Mesendoderm (in vitro differentiated cells): Measurements from ENCODE around the gene RAD50. TPM values are rescaled to one million over a fixed set of nuclear protein-coding genes. Genes with fewer than 3 reads are reported as not detected.
A peak's percentile ranks its signal among the peaks of the same experiment; 100 is the strongest.
"Not testable (repeated sequence)": the region's sequence is repeated elsewhere in the genome, so short reads cannot be mapped to it uniquely, and the experiment has no call there.

Experiments
- DNase-seq: peaks from one replicate; pipeline ENCODE4 v3.0.0; 2013
- H2AK5ac ChIP-seq: 2 replicates; pipeline ENCODE4 v1.6.1; 2013; ENCODE audit warnings: low read length, inconsistent platforms
- H2BK120ac ChIP-seq: 2 replicates; pipeline ENCODE4 v1.6.1; 2013; ENCODE audit warnings: low read depth, mild to moderate bottlenecking, low read length, moderate library complexity, mixed read lengths
- H2BK15ac ChIP-seq: replicated peaks from 2 replicates; pipeline ENCODE4 v1.6.1; 2013; ENCODE audit warnings: low read depth, mild to moderate bottlenecking, moderate library complexity
- H2BK5ac ChIP-seq: 2 replicates; pipeline ENCODE4 v1.6.1; 2013; ENCODE audit warnings: low read length, inconsistent platforms
- H3K18ac ChIP-seq: 2 replicates; pipeline ENCODE4 v1.6.1; 2013; ENCODE audit warnings: mild to moderate bottlenecking, low read length, mixed read lengths
- H3K23ac ChIP-seq: one replicate; pipeline ENCODE4 v1.6.1; 2013; ENCODE audit warnings: low read length
- H3K27ac ChIP-seq: 2 replicates; pipeline ENCODE4 v1.5.1; 2013; ENCODE audit warnings: low read depth, mild to moderate bottlenecking, inconsistent platforms, low read length, moderate library complexity
- H3K27me3 ChIP-seq: 2 replicates; pipeline ENCODE4 v1.6.1; 2013; ENCODE audit warnings: low read length, control low read depth, mild to moderate bottlenecking, inconsistent platforms; ENCODE audit not compliant: insufficient read depth, poor library complexity
- H3K36me3 ChIP-seq: 2 replicates; pipeline ENCODE4 v1.6.1; 2013; ENCODE audit warnings: low read length, inconsistent platforms; ENCODE audit not compliant: control insufficient read depth, insufficient read depth
- H3K4ac ChIP-seq: one replicate; pipeline ENCODE4 v1.6.1; 2013; ENCODE audit warnings: low read depth, mild to moderate bottlenecking, low read length, moderate library complexity
- H3K4me1 ChIP-seq: 2 replicates; pipeline ENCODE4 v1.6.1; 2013; ENCODE audit warnings: low read depth, low read length, inconsistent platforms; ENCODE audit not compliant: control insufficient read depth
- H3K4me2 ChIP-seq: 2 replicates; pipeline ENCODE4 v1.6.1; 2013; ENCODE audit warnings: low read length
- H3K4me3 ChIP-seq: 2 replicates; pipeline ENCODE4 v1.5.1; 2013; ENCODE audit warnings: mild to moderate bottlenecking, low read length
- H3K56ac ChIP-seq: one replicate; pipeline ENCODE4 v1.6.1; 2013; ENCODE audit warnings: low read length
- H3K79me1 ChIP-seq: 2 replicates; pipeline ENCODE4 v1.6.1; 2013; ENCODE audit warnings: low read length, inconsistent platforms
- H3K79me2 ChIP-seq: 2 replicates; pipeline ENCODE4 v1.6.1; 2013; ENCODE audit warnings: mild to moderate bottlenecking, low read length; ENCODE audit not compliant: control insufficient read depth, insufficient read depth
- H3K9ac ChIP-seq: 2 replicates; pipeline ENCODE4 v1.6.1; 2013; ENCODE audit warnings: low read length, inconsistent platforms
- H4K5ac ChIP-seq: one replicate; pipeline ENCODE4 v1.6.1; 2013; ENCODE audit warnings: low read length
- H4K8ac ChIP-seq: one replicate; pipeline ENCODE4 v1.6.1; 2013; ENCODE audit warnings: low read depth, mild to moderate bottlenecking, control low read depth, low read length, moderate library complexity
- WGBS: extraction: QIAGEN DNeasy Blood & Tissue Kit; methylation state at CpG from one replicate; pipeline ENCODE4 v1.1.7; 2013; ENCODE audit warnings: low lambda C conversion rate, missing lambda C conversion rate; ENCODE audit not compliant: insufficient coverage; ENCODE audit errors: extremely low coverage; 5-methylcytosine and 5-hydroxymethylcytosine counted together
- polyA plus RNA-seq, 2 experiments: library from polyadenylated mRNA; stranded (reverse); fragments of 200-250 nt; gene quantifications; one replicate each; pipeline ENCODE4 v1.2.3, GENCODE V29; 2013

Gene RAD50
- 30.2 TPM for polyA plus RNA-seq (2013, experiment 1 of 2)
- polyA plus RNA-seq (2013, experiment 2 of 2): 31.3 TPM

DNA sequence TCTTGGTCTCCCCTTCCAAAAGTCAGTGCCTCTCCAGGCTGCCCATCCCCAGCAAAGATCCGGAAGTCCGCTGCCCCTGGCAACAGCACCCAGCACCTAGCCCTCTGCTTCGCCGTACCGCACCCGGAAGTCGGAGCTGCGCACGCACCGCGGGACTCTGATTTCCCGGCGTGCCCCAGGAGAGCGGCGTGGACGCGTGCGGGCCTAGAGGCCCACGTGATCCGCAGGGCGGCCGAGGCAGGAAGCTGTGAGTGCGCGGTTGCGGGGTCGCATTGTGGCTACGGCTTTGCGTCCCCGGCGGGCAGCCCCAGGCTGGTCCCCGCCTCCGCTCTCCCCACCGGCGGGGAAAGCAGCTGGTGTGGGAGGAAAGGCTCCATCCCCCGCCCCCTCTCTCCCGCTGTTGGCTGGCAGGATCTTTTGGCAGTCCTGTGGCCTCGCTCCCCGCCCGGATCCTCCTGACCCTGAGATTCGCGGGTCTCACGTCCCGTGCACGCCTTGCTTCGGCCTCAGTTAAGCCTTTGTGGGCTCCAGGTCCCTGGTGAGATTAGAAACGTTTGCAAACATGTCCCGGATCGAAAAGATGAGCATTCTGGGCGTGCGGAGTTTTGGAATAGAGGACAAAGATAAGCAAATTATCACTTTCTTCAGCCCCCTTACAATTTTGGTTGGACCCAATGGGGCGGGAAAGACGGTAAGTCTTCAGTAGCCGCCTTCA lies at the start of gene RAD50:
Gene RAD50 (plus strand): TSS at position 215 of the 715 bp plus-strand sequence. CDS start 348 bp downstream, at position 563.
- no peak within 1 kb of the TSS for H2BK15ac ChIP-seq
- H3K4me1 ChIP-seq: peaks cover 2% of the 10 kb centered on the region
- H3K36me3 ChIP-seq: no peaks in the 10 kb centered on the region
- H3K4me3 ChIP-seq: peak within 1 kb of the TSS; percentile 58
- H2BK120ac ChIP-seq: no peak within 1 kb of the TSS
- no peak within 1 kb of the TSS for H2AK5ac ChIP-seq
- DNase-seq: peak; percentile 94
- no peak within 1 kb of the TSS for H3K23ac ChIP-seq
- H3K27ac ChIP-seq: peak within 1 kb of the TSS; percentile 29
- no peaks in the 10 kb centered on the region for H3K27me3 ChIP-seq
- H2BK5ac ChIP-seq: peak within 1 kb of the TSS; percentile 29
- peak within 1 kb of the TSS; percentile 97 for H3K56ac ChIP-seq
- no peak within 1 kb of the TSS for H4K8ac ChIP-seq
- peaks cover 1% of the 10 kb centered on the region for H3K79me1 ChIP-seq
- H3K18ac ChIP-seq: peak within 1 kb of the TSS; percentile 9
- WGBS: no CpG with 5 or more reads among the region's 53 CpGs
- peak within 1 kb of the TSS; percentile 74 for H3K4ac ChIP-seq
- peak within 1 kb of the TSS; percentile 79 for H3K4me2 ChIP-seq
- H3K9ac ChIP-seq: peak within 1 kb of the TSS; percentile 81
- H4K5ac ChIP-seq: peak within 1 kb of the TSS; percentile 95
- no peaks in the 10 kb centered on the region for H3K79me2 ChIP-seq

DNA sequence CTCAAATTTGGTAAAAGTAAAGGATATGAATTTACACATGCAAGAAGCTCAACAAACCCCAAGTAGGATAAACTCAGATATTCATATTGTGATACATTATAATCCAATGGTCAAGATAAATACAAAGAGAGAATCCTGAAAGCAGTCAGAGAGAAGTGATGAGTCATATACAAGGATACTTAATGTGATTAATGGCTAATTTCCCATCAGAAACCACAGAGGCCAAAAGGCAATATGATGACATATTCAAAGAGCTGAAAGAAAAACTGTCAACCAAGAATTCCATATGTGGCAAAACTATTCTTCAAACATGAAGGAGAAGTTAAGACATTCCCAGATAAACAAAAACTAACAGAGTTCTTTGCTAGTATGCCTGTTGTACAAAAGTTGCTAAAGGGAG lies 46.7 kb upstream of the RAD50 start:
- H3K79me2 ChIP-seq: no peaks in the 10 kb centered on the region
- H3K36me3 ChIP-seq: no peaks in the 10 kb centered on the region
- no peak overlapping the region for H3K18ac ChIP-seq
- H3K4ac ChIP-seq: no peak overlapping the region
- no peaks in the 10 kb centered on the region for H3K27me3 ChIP-seq
- no peak overlapping the region for H3K4me3 ChIP-seq
- H2BK5ac ChIP-seq: no peak overlapping the region
- H2AK5ac ChIP-seq: no peak overlapping the region
- no peak overlapping the region for H2BK120ac ChIP-seq
- no peak for DNase-seq
- H3K79me1 ChIP-seq: no peaks in the 10 kb centered on the region
- H4K5ac ChIP-seq: no peak overlapping the region
- H3K23ac ChIP-seq: no peak overlapping the region
- no peak overlapping the region for H3K27ac ChIP-seq
- H3K56ac ChIP-seq: no peak overlapping the region
- H4K8ac ChIP-seq: no peak overlapping the region
- no peak overlapping the region for H3K4me2 ChIP-seq
- no peak overlapping the region for H3K9ac ChIP-seq
- no peak overlapping the region for H2BK15ac ChIP-seq
- no peaks in the 10 kb centered on the region for H3K4me1 ChIP-seq

DNA sequence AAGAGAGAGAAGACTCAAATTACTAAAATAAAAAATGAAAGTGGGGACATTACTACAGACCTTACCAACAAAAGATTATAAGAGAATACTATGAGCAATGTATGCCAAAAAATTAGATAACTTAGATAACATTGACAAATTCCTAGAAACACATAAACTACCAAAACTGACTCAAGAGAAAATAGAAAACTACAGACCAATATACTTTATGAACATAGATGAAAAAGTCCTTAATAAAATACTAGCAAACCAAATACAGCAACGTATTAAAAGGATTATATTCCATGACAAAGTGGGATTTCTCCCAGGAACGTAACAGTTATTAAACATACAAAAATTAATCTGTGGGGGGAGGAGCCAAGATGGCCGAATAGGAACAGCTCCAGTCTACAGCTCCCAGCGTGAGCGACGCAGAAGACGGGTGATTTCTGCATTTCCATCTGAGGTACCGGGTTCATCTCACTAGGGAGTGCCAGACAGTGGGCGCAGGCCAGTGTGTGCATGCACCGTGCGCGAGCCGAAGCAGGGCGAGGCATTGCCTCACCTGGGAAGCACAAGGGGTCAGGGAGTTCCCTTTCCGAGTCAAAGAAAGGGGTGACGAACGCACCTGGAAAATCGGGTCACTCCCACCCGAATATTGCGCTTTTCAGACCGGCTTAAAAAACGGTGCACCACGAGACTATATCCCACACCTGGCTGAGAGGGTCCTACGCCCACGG lies 43.0 kb upstream of the RAD50 start:
- H4K5ac ChIP-seq, H3K79me1 ChIP-seq, H3K9ac ChIP-seq, H2BK15ac ChIP-seq, DNase-seq, H3K18ac ChIP-seq, H3K4ac ChIP-seq, H3K27ac ChIP-seq, H3K79me2 ChIP-seq, H3K27me3 ChIP-seq, H3K56ac ChIP-seq, H3K36me3 ChIP-seq, H3K23ac ChIP-seq, H3K4me3 ChIP-seq, H4K8ac ChIP-seq, H2BK120ac ChIP-seq, H2BK5ac ChIP-seq, H2AK5ac ChIP-seq, H3K4me2 ChIP-seq, H3K4me1 ChIP-seq: not testable (repeated sequence)
- WGBS: no CpG with 5 or more reads among the region's 25 CpGs

GRCh38 chr5:132522067-132522466 lies 34.7 kb upstream of the RAD50 start:
- H3K4me3 ChIP-seq, H2BK15ac ChIP-seq, H3K79me2 ChIP-seq, H3K27ac ChIP-seq, H3K18ac ChIP-seq, H4K8ac ChIP-seq, H4K5ac ChIP-seq, H3K56ac ChIP-seq, H3K23ac ChIP-seq, H2BK5ac ChIP-seq, H3K36me3 ChIP-seq, H2AK5ac ChIP-seq, H2BK120ac ChIP-seq, H3K9ac ChIP-seq, H3K79me1 ChIP-seq, H3K4ac ChIP-seq, H3K4me2 ChIP-seq, H3K27me3 ChIP-seq, H3K4me1 ChIP-seq, DNase-seq: not testable (repeated sequence)
- no CpG with 5 or more reads among the region's 1 CpG for WGBS

DNA sequence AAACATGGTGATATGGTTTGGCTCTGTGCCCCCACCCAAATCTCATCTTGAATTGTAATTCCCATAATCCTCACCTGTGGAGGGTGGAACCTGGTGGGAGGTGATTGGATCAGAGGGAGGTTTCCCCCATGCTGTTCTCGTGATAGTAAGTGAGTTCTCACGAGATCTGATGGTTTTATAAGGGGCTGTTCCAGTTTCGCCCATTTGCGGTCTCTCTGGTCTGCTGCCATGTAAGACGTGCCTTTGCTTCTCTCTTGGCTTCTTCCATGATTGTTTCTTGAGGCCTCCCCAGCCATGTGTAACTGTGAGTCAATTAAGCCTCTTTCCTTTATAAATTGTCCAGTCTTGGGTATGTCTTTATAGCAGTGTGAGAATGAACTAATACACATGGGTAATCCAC lies 31.9 kb upstream of the RAD50 start:
- DNase-seq, H3K4me3 ChIP-seq, H2BK5ac ChIP-seq, H3K9ac ChIP-seq, H3K79me1 ChIP-seq, H4K8ac ChIP-seq, H3K79me2 ChIP-seq, H3K27ac ChIP-seq, H3K23ac ChIP-seq, H3K4ac ChIP-seq, H2AK5ac ChIP-seq, H3K4me2 ChIP-seq, H4K5ac ChIP-seq, H3K27me3 ChIP-seq, H2BK120ac ChIP-seq, H3K4me1 ChIP-seq, H3K18ac ChIP-seq, H3K36me3 ChIP-seq, H3K56ac ChIP-seq, H2BK15ac ChIP-seq: not testable (repeated sequence)
- no CpG with 5 or more reads among the region's 5 CpGs for WGBS
